K562 (cell line): Measurements from ENCODE around the gene FOXO3. TPM values are rescaled to one million over a fixed set of nuclear protein-coding genes. Genes with fewer than 3 reads are reported as not detected.

Experiments used
- ATAC-seq: fragments of 200-7000 bp; cut with Tn5 transposase; 3 replicates; pipeline ENCODE4 v1.9.1; 2020; ENCODE audit warnings: moderate library complexity
- BruUV-seq: library from RNA; stranded (reverse); fragments of 400-500 nt; replicated peaks from 2 replicates; lab custom pipeline; 2021; lab: Mats Ljungman, UMichigan
- CTCF ChIA-PET: fragments of 300-600 bp; formaldehyde crosslinking; extraction: SDS; loops from one replicate; lab custom pipeline; 2021; ENCODE audit warnings: low intra/inter-chr PET ratio; lab: Yijun Ruan, JAX
- POLR2A ChIA-PET: fragments of 300-600, 350-650 bp; sonication (Branson Sonifier 250); formaldehyde crosslinking; extraction: SDS; loops from one replicate; lab custom pipeline; 2021; ENCODE audit warnings: antibody characterized with exemption, inconsistent platforms; lab: Yijun Ruan, JAX
- DNase-seq, 4 experiments: peaks; one replicate each; pipeline versions ENCODE4 v3.0.0 to v3.0.0-alpha.2; 2011 to 2018; ENCODE audit warnings: low spot score in 3 of 4, mixed read lengths in 3 of 4; ENCODE audit errors: extremely low read depth in 1 of 4
- FAIRE-seq: peaks from 2 replicates; lab custom pipeline; 2011; peaks lifted over from hg19 to GRCh38; lab: Jason Lieb, UNC
- H2AFZ ChIP-seq: 2 replicates; pipeline ENCODE4 v1.6.0; 2011; ENCODE audit warnings: low read depth, low read length, control low read depth, inconsistent platforms
- H3K27ac ChIP-seq: fragments of 200-600 bp; 3 replicates; pipeline ENCODE4 v1.8.0; 2011; ENCODE audit warnings: low read depth, mild to moderate bottlenecking, control low read depth, inconsistent platforms, low read length, moderate library complexity, mixed read lengths; ENCODE audit errors: extremely low read depth
- H3K27me3 ChIP-seq, 2 experiments: fragments of 300-600 bp in 1 of 2; 2 replicates in 1 of 2; 3 replicates in 1 of 2; pipeline versions ENCODE4 v1.6.0 to v1.8.0; 2011; ENCODE audit warnings: inconsistent platforms in 2 of 2, low read length in 2 of 2, mild to moderate bottlenecking in 1 of 2, mixed read lengths in 1 of 2, moderate library complexity in 1 of 2; ENCODE audit not compliant: control insufficient read depth in 2 of 2, insufficient read depth in 2 of 2
- H3K36me3 ChIP-seq: fragments of 300-600 bp; 3 replicates; pipeline ENCODE4 v1.8.0; 2011; ENCODE audit warnings: mild to moderate bottlenecking, low read length, inconsistent platforms; ENCODE audit not compliant: control insufficient read depth, insufficient read depth
- H3K4me1 ChIP-seq, 2 experiments: fragments of 200-600 bp in 1 of 2; replicated peaks in 1 of 2; 2 replicates in 1 of 2; 3 replicates in 1 of 2; pipeline versions ENCODE4 v1.5.1 to v1.8.0; 2011; ENCODE audit warnings: inconsistent platforms in 2 of 2, low read length in 2 of 2, mild to moderate bottlenecking in 1 of 2, mixed read lengths in 1 of 2, moderate library complexity in 1 of 2; ENCODE audit not compliant: control insufficient read depth in 2 of 2, insufficient read depth in 2 of 2
- H3K4me2 ChIP-seq: 2 replicates; pipeline ENCODE4 v1.6.1; 2011; ENCODE audit warnings: low read length, control low read depth, inconsistent platforms, mixed read lengths; ENCODE audit not compliant: insufficient read depth
- H3K4me3 ChIP-seq: fragments of 200-600 bp; sonication (generic), shearing (Covaris generic); 2 replicates; pipeline ENCODE4 v1.5.1; 2016; ENCODE audit warnings: control low read depth, inconsistent platforms
- H3K79me2 ChIP-seq: fragments of 200-600 bp; 3 replicates; pipeline ENCODE4 v1.8.0; 2011; ENCODE audit warnings: low read length, inconsistent platforms; ENCODE audit not compliant: control insufficient read depth, insufficient read depth
- H3K9ac ChIP-seq, 2 experiments: 2 replicates each; pipeline versions ENCODE4 v1.6.0 to v1.6.1; 2011; ENCODE audit warnings: low read depth in 2 of 2, low read length in 2 of 2, control low read depth in 1 of 2, inconsistent platforms in 1 of 2, mild to moderate bottlenecking in 1 of 2, mixed read lengths in 1 of 2; ENCODE audit not compliant: insufficient read depth in 1 of 2
- H3K9me1 ChIP-seq: one replicate; pipeline ENCODE4 v1.6.0; 2011; ENCODE audit warnings: inconsistent platforms, mild to moderate bottlenecking, low read length, moderate library complexity; ENCODE audit not compliant: control insufficient read depth, insufficient read depth
- H3K9me3 ChIP-seq: replicated peaks from 2 replicates; pipeline ENCODE4 v1.5.1; 2011; ENCODE audit warnings: low read depth, low read length, inconsistent platforms; ENCODE audit not compliant: control insufficient read depth, insufficient read depth
- H4K20me1 ChIP-seq: replicated peaks from 2 replicates; pipeline ENCODE4 v1.6.1; 2011; ENCODE audit warnings: low read length, inconsistent platforms, mixed read lengths; ENCODE audit not compliant: control insufficient read depth, insufficient read depth
- BACH1 ChIP-seq: fragments of 200-800 bp; sonication (Bioruptor generic); IDR thresholded peaks from 2 replicates; pipeline ENCODE4 v1.6.1; 2016; ENCODE audit warnings: missing genetic modification characterization, missing compliant biosample characterization
- BHLHE40 ChIP-seq: IDR thresholded peaks from 2 replicates; pipeline ENCODE4 v1.6.1; 2011; ENCODE audit warnings: low read length, improper control_type of control experiment
- KDM5B ChIP-seq: fragments of 200-600 bp; sonication (generic); IDR thresholded peaks from 2 replicates; pipeline ENCODE4 v1.6.1; 2012; ENCODE audit warnings: low read depth, mild to moderate bottlenecking, moderate library complexity, low read length, control low read depth, inconsistent platforms; ENCODE audit not compliant: insufficient replicate concordance
- RBM25 ChIP-seq: fragments of 200-400 bp; formaldehyde crosslinking; IDR thresholded peaks from 2 replicates; pipeline ENCODE4 v1.6.1; 2018; ENCODE audit warnings: low read length, low read depth, moderate library complexity; ENCODE audit not compliant: severe bottlenecking
- SAP30 ChIP-seq: fragments of 200-600 bp; sonication (generic); IDR thresholded peaks from 2 replicates; pipeline ENCODE4 v1.6.1; 2012; ENCODE audit warnings: borderline replicate concordance, low read depth, mild to moderate bottlenecking, moderate library complexity, low read length, control low read depth, inconsistent platforms; ENCODE audit not compliant: insufficient read depth, poor library complexity, severe bottlenecking
- SNRNP70 ChIP-seq: fragments of 200-400 bp; formaldehyde crosslinking; optimal IDR thresholded peaks from 2 replicates; pipeline ENCODE3; 2017; ENCODE audit warnings: low read depth, low read length
- TCF7 ChIP-seq: sonication (generic); IDR thresholded peaks from 2 replicates; pipeline ENCODE4 v1.6.1; 2016; ENCODE audit warnings: antibody characterized with exemption, borderline replicate concordance
- ZNF644 ChIP-seq: fragments of 200-800 bp; sonication (Bioruptor generic); IDR thresholded peaks from 2 replicates; pipeline ENCODE4 v1.6.1; 2016; ENCODE audit warnings: low read depth, missing genetic modification characterization, missing compliant biosample characterization
- ZNF77 ChIP-seq: fragments of 250-450 bp; sonication (Bioruptor Pico); IDR thresholded peaks from 2 replicates; pipeline ENCODE4 v1.5.0; 2020
- ZZZ3 ChIP-seq: fragments of 450-650 bp; IDR thresholded peaks from 2 replicates; pipeline ENCODE4 v1.6.1; 2016; ENCODE audit warnings: antibody characterized with exemption, mild to moderate bottlenecking, moderate library complexity
- WGBS: fragments of 100-300 bp; shearing (Covaris generic); methylation state at CpG from one replicate; pipeline ENCODE4 v1.1.6; 2016; ENCODE audit warnings: low coverage, mixed read lengths; ENCODE audit not compliant: insufficient coverage; ENCODE audit errors: missing lambda C conversion rate; 5-methylcytosine and 5-hydroxymethylcytosine counted together
- in situ Hi-C: fragments of 300-500 bp; cut with MboI; formaldehyde crosslinking; loops from 4 replicates; pipeline ENCODE4 v1.15.0; 2018; ENCODE audit warnings: inconsistent platforms, mixed read lengths
- intact Hi-C: fragments of 100-400 bp; cut with micrococcal nuclease; formaldehyde crosslinking; loops from 2 replicates; pipeline ENCODE4 v1.14.2; 2022
- polyA plus RNA-seq, 8 experiments: library from polyadenylated mRNA; depleted of rRNA in 4 of 8; stranded (reverse) in 5 of 8; unstranded in 3 of 8; fragments of >200 nt; fragmentation: Nextera tagmentation in 2 of 8; fragmentation: Illumina TruSeq in 1 of 8; extraction: Ambion mirVana in 2 of 8; extraction: Trizol in 1 of 8; gene quantifications; 2 replicates each; pipeline versions ENCODE4 v1.2.1 to v1.2.3, GENCODE V29; 2011 to 2014; ENCODE audit warnings: inconsistent platforms in 1 of 8, missing spikeins in 1 of 8
- total RNA-seq, 7 experiments: library from RNA; depleted of rRNA in 6 of 7; stranded (reverse); fragments of >200 nt in 6 of 7; fragmentation: Illumina TruSeq in 2 of 7; extraction: Trizol in 2 of 7; gene quantifications; 2 replicates each; pipeline versions ENCODE4 v1.2.1 to v1.2.3, GENCODE V29; 2011 to 2021; ENCODE audit warnings: low replicate concordance in 1 of 7
- TF ChIP-seq, protein P1 (sequence below): sonication (generic); formaldehyde crosslinking; IDR thresholded peaks from 2 replicates; pipeline ENCODE4 v1.8.1; 2022; ENCODE audit warnings: missing genetic modification reagents
- TF ChIP-seq, protein P2 (sequence below): sonication (generic); formaldehyde crosslinking; IDR thresholded peaks from 2 replicates; pipeline ENCODE4 v1.8.0; 2022; ENCODE audit warnings: mild to moderate bottlenecking, missing genetic modification reagents
- TF ChIP-seq, protein P3 (sequence below): fragments of 250-450 bp; sonication (Bioruptor Pico); IDR thresholded peaks from 2 replicates; pipeline ENCODE4 v1.8.0; 2022; ENCODE audit warnings: moderate library complexity, mild to moderate bottlenecking, inconsistent platforms
- TF ChIP-seq, protein P4 (sequence below): IDR thresholded peaks from 2 replicates; pipeline ENCODE4 v1.6.1; 2011; ENCODE audit not compliant: insufficient read length; ENCODE audit errors: extremely low read depth

The FOXO3 gene
- total and polyA plus RNA-seq, 9 of the 15 experiments (the other 6 are each of a cell fraction or from before 2014, with no cell fraction given) = 3.0 to 14.6 (median 6.0) TPM

DNA sequence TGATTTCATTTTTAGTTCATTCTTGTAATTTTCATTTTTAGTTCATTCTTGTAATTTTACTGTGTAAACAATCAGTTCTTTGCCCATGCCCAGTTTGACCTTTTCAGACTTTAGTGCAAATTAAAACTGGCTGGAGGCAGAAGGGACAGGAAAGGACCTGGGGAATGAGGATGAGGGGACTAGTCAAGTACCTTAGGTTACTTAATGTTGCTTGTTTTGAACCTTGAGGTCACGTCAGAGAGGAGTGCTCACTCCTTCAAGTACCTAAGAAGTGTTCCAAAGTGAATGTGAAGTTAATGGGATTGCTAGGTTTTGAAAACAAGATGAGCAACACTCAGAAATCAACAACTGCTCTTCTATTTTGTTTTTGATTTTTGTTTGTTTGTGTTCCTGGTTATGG lies 82.5 kb downstream of the FOXO3 start:
- ChIA-PET CTCF (no interaction called here), POLR2A (interaction anchor here (1.1 kb wide), 1 partner anchor 8 kb away, joined by 3 read pairs; no protein-coding TSS in a partner anchor)
- Histone ChIP-seq H3K4me1 (no peaks in the 10 kb centered on the region), H3K9me3 (no peaks in the 10 kb centered on the region), H4K20me1 (peaks cover 9% of the 10 kb centered on the region; the same call in 1 of the 2 replicates), H3K4me3 (no peak overlapping the region), H3K27ac (no peak overlapping the region), H3K9me1 (no peaks in the 10 kb centered on the region), H2AFZ (no peak overlapping the region), H3K79me2 (no peaks in the 10 kb centered on the region), H3K36me3 (no peaks in the 10 kb centered on the region), H3K9ac (no peak overlapping the region), H3K4me2 (no peak overlapping the region), H3K27me3 (no peaks in the 10 kb centered on the region)
- ATAC-seq (no peak), FAIRE-seq (no peak), DNase-seq (no peak)
- in situ Hi-C loops = no loop called here
- WGBS = 63% methylated on average over 1 of the region's 1 CpG
- BruUV-seq = no TSS peak
- intact Hi-C loops = no loop called here
- TF ChIP-seq ZZZ3 (no peak), BACH1 (tag) (no peak), KDM5B (no peak), TCF7 (no peak), ZNF77 (CRISPR knock-in tag) (no peak), SNRNP70 (no peak), ZNF644 (tag) (no peak), SAP30 (no peak), BHLHE40 (no peak), RBM25 (no peak)
- TF ChIP-seq, protein P1, sequence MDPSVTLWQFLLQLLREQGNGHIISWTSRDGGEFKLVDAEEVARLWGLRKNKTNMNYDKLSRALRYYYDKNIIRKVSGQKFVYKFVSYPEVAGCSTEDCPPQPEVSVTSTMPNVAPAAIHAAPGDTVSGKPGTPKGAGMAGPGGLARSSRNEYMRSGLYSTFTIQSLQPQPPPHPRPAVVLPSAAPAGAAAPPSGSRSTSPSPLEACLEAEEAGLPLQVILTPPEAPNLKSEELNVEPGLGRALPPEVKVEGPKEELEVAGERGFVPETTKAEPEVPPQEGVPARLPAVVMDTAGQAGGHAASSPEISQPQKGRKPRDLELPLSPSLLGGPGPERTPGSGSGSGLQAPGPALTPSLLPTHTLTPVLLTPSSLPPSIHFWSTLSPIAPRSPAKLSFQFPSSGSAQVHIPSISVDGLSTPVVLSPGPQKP (CRISPR knock-in tag) = no peak
- TF ChIP-seq, protein P2, sequence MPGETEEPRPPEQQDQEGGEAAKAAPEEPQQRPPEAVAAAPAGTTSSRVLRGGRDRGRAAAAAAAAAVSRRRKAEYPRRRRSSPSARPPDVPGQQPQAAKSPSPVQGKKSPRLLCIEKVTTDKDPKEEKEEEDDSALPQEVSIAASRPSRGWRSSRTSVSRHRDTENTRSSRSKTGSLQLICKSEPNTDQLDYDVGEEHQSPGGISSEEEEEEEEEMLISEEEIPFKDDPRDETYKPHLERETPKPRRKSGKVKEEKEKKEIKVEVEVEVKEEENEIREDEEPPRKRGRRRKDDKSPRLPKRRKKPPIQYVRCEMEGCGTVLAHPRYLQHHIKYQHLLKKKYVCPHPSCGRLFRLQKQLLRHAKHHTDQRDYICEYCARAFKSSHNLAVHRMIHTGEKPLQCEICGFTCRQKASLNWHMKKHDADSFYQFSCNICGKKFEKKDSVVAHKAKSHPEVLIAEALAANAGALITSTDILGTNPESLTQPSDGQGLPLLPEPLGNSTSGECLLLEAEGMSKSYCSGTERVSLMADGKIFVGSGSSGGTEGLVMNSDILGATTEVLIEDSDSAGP (CRISPR knock-in tag) = no peak
- TF ChIP-seq, protein P3, sequence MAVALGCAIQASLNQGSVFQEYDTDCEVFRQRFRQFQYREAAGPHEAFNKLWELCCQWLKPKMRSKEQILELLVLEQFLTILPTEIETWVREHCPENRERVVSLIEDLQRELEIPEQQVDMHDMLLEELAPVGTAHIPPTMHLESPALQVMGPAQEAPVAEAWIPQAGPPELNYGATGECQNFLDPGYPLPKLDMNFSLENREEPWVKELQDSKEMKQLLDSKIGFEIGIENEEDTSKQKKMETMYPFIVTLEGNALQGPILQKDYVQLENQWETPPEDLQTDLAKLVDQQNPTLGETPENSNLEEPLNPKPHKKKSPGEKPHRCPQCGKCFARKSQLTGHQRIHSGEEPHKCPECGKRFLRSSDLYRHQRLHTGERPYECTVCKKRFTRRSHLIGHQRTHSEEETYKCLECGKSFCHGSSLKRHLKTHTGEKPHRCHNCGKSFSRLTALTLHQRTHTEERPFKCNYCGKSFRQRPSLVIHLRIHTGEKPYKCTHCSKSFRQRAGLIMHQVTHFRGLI (CRISPR knock-in tag) = no peak
- TF ChIP-seq, protein P4, sequence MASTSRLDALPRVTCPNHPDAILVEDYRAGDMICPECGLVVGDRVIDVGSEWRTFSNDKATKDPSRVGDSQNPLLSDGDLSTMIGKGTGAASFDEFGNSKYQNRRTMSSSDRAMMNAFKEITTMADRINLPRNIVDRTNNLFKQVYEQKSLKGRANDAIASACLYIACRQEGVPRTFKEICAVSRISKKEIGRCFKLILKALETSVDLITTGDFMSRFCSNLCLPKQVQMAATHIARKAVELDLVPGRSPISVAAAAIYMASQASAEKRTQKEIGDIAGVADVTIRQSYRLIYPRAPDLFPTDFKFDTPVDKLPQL = no peak
